HG02840 (cell line): ENCODE data around the gene RSF1.
"Not testable (repeated sequence)": the region's sequence is repeated elsewhere in the genome, so short reads cannot be mapped to it uniquely, and the experiment has no call there.

Experiments
- ATAC-seq: cut with Tn5 transposase; IDR thresholded peaks from one replicate; pipeline ENCODE4 v1.9.1; 2021; ENCODE audit warnings: mild to moderate bottlenecking, moderate library complexity, moderate number of reproducible peaks; ENCODE audit not compliant: unreplicated experiment, low FRiP score

RSF1 gene

DNA sequence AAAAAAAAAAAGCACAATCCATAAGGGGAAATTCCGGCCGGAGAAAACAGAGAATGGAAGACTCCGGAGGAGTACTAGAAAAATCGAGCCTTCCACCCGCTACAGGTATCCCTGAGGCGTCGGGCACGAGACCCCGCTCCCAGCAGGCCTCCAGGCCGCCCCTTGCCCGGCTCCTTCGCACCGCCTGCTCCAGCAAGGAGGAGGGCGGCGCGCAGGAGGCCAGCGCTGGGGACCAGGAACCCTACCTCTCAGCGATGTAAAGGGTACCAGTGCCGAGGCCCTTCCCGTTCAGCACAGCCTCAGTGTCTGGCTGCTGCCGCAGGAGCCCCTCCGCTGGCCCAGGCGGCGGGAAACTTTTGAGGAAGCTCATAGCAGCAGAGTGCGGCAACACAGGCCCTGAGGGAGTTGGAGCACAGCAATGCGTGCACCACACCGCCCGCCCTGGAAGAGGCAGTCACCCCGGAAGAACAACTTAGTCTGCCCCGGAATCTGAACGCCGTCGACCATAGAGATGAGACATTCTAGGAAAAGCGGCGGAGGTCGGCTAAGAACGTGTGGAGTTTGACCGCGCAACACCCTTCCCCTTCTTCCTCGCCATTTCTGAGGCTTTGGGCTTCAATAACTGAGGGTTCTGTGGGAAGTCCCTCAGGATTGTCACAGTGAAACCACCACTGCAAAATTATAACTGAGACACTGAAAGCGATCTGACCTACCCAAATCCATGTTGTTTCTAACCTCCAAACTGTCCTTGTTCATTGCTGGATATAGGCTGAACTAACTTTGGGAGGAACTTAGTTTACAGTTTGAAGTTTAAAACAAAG, 183.0 kb downstream of the RSF1 start, which contains the start of gene CLNS1A:
Gene CLNS1A, minus strand, starts transcription at position 450 of the 821 bp plus-strand sequence. Its CDS starts 80 bp downstream, at position 370.
- peak; percentile 94 for ATAC-seq

DNA sequence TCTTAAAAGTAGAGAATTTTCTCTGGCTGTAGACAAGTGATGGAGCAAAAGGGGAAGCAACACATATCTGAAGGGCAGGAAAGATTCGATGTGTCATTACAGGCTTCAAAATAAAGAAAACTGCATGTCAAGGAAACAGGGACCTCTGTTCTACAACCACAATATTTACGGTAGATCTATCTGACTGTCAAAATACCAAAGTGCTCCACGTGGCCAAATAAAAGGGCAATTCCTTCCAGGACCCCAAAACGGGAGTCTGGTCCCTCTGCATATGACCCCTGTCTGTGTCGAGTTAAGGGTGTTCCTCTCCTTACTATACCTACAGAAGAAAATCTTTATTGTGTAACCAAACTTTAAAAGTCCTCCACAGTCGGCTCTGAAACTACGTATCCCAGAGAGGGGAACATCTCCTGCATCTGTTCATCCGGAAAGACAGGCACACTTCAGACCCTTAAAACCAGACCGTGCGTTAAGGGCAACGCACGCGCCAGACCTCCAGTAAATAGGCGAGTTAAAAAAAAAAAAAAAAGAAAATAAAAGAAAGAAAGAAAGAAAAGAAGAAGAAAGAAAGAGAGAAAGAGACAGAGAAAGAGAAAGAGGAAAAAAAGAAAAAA, 183.7 kb downstream of the RSF1 start:
- ATAC-seq: no peak

DNA sequence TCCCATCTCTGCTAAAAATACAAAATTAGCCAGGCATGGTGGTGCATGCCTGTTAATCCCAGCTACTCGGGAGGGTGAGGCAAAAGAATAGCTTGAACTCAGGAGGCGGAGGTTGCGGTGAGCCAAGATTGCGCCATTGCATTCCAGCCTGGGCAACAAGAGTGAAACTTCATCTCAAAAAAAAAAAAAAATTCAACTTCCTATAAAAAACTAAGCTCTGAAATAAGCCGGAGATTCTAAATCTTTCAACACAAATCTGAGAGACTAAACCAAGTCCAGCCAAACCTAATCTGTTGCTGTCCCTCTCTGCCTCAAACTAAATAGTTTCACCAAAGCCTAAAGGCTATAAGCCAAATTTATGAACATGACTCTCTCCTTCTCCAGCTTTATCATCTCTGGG, 186.6 kb downstream of the RSF1 start:
- ATAC-seq: not testable (repeated sequence)

DNA sequence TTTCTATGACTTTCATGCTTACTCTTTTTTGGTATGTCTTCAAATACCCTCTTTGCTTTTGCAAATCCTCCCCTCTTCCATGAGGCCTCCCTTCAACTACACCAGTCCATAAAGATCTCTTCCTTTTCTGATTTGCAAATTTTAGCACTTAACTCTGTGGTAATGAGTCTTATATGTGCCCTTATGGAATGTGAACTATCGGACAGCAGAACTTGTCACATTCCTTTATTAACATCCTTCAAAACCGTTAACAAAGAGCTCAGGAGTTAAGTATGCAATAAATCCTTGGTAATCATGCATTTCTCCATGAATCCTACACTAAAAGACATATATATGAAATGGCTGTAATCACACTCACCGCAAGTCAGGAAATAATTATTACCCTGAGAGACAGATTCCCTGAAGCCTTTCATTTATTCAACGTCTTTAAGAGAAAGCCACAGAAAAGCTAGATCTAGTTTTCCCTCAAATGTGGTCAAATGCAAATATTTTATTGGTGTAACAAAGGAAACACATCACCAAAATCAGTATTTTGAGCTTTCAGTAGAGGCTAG, 190.3 kb downstream of the RSF1 start:
- no peak for ATAC-seq

DNA sequence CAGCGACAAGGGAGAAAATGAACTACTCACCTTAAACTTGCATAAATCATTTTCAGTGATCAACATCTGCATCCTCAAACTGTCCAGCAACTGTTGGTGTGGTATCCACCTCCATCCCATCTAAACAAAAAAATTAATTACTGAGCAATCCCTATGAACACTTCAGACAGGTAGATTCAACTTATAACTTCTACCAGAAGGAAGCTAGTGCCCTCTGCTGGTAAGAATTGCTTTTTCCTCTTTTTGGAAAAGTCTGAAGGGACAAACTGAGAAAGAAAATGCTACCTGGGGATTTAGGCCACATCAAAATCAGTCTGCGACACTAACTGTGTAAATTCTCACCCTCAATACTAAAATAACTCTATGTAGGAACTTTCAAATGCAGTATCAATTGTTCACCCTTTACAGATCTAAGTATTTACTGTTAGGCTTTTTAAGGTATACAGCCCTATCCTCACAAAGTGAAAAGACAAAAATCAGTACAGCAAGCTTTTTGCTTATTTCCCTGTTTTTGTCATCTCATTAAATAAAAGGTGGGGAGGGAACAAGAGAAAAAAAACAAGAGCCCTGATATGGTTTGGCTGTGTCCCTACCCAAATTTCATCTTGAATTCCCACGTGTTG, 200.8 kb downstream of the RSF1 start:
- ATAC-seq: no peak

DNA sequence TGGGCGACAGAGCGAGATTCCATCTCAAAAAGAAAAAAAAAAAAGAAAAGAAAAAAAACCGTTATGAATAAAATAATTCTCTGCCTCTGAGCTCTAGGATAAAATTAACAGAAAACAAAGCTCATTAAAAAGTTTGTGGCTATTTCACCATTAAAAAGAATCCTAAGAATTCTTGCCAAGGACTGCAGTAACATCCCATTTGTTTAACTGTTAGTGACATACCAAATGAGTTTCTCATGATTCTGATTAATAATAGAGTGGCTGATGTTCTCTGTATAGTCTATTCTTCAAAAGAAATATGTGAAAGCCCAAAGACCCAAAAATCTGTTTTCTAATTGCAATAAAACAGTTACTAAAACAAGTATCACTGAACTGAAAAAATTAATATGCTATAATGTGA, 202.6 kb downstream of the RSF1 start:
- ATAC-seq: no peak

DNA sequence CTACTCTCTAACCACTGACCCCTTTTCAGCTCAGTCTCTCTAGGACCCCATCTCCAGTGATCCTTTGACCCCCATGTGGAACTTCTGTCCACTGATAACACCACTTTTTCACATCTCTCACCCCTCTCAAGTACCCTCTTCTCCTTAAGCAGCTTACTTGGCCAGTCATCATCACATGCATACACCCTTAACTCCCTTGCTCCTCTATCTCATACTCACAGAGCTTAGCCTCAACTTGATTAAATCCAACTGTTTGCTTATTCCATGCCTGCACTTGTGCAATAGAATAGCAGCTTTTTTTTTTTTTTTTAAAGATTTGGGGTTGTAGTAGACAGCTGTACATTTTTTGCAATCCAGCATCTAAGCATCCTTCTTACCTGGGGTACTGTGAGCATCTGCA, 208.6 kb downstream of the RSF1 start:
- ATAC-seq: no peak
